Heart left ventricle (tissue), 13 donors: ENCODE measurements around the gene FSHR.

Experiments used
- POLR2A ChIP-seq, 2 donors: fragments of 450-650 bp; IDR thresholded peaks; one replicate each; pipeline ENCODE4 v1.6.1; 2017; ENCODE audit warnings: antibody characterized with exemption in 2 of 2, mild to moderate bottlenecking in 2 of 2, moderate library complexity in 2 of 2
- TF ChIP-seq, protein P1 (sequence below), 12 donors: fragments of 200-600 bp; sonication (generic) in 4 of 12; IDR thresholded peaks; one replicate each; pipeline versions ENCODE4 v1.5.0 to v1.8.0; 2018 to 2022; ENCODE audit warnings: antibody characterized with exemption in 12 of 12, mild to moderate bottlenecking in 5 of 12
- donor health status: ischemic (EF 13 %, LVEDD 7.1; RV severe dilation, severe dysfunction).
- donor health status: DM: no; HTN: yes; CAD: no.
- donor health status: DM: no; HTN: no; CAD: no.
- donor health status: ischemic (EF 25% LVEDD 6.9; RV normal size, moderate dysfunction).
- donor health status: ischemic (EF 25% LVEDD 5.7; RV mildly dilated, moderate dysfunction).
- donor health status: ischemic (EF 35%, LVEDD 5.7; RV mildly dilated, moderate dysfunction).
- donor health status: nonischemic (EF 11% LVEDD 7.7; RV severe dilation, severe dysfunction).
- donor health status: DM: yes; HTN: yes; CAD: no.
- donor health status: PGD.
- donor health status: ischemic (EF 29% LVEDD 5.4; RV normal size, mild dysfunction).
- donor health status: nonischemic (EF 23%, LVEDD 6.1; RV moderate dilation, normal function).

- TF ChIP-seq, protein P1, sequence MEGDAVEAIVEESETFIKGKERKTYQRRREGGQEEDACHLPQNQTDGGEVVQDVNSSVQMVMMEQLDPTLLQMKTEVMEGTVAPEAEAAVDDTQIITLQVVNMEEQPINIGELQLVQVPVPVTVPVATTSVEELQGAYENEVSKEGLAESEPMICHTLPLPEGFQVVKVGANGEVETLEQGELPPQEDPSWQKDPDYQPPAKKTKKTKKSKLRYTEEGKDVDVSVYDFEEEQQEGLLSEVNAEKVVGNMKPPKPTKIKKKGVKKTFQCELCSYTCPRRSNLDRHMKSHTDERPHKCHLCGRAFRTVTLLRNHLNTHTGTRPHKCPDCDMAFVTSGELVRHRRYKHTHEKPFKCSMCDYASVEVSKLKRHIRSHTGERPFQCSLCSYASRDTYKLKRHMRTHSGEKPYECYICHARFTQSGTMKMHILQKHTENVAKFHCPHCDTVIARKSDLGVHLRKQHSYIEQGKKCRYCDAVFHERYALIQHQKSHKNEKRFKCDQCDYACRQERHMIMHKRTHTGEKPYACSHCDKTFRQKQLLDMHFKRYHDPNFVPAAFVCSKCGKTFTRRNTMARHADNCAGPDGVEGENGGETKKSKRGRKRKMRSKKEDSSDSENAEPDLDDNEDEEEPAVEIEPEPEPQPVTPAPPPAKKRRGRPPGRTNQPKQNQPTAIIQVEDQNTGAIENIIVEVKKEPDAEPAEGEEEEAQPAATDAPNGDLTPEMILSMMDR (IDR thresholded peaks at IDR 0.05): no peak
- TF ChIP-seq POLR2A (IDR thresholded peaks at IDR 0.05): no peak
Observed at GRCh38 chr2:49105506-49105905, 48.8 kb downstream of the FSHR start.
